IPS-15b (cell line): ENCODE data around the gene P3H1.
"Not testable (repeated sequence)": the region's sequence is repeated elsewhere in the genome, so short reads cannot be mapped to it uniquely, and the experiment has no call there.

Experiments used
- H3K27me3 ChIP-seq: one replicate; pipeline ENCODE4 v1.6.1; 2013; ENCODE audit warnings: low read length; ENCODE audit not compliant: control insufficient read depth, insufficient read depth
- H3K36me3 ChIP-seq: one replicate; pipeline ENCODE4 v1.6.1; 2013; ENCODE audit warnings: low read length; ENCODE audit not compliant: control insufficient read depth, insufficient read depth
- H3K4me1 ChIP-seq: one replicate; pipeline ENCODE4 v1.6.1; 2013; ENCODE audit warnings: mild to moderate bottlenecking, low read length; ENCODE audit not compliant: control insufficient read depth, insufficient read depth
- H3K4me3 ChIP-seq: one replicate; pipeline ENCODE4 v1.5.1; 2013; ENCODE audit warnings: low read depth, low read length
- H3K9ac ChIP-seq: one replicate; pipeline ENCODE4 v1.6.1; 2013; ENCODE audit warnings: low read depth, mild to moderate bottlenecking, low read length
- H3K9me3 ChIP-seq: one replicate; pipeline ENCODE4 v1.6.1; 2013; ENCODE audit warnings: mild to moderate bottlenecking, low read length; ENCODE audit not compliant: control insufficient read depth, insufficient read depth

The P3H1 gene

GRCh38 chr1:42751511-42752070, 15.2 kb downstream of the P3H1 start:
- not testable (repeated sequence) for H3K4me1 ChIP-seq, H3K4me3 ChIP-seq, H3K9ac ChIP-seq, H3K27me3 ChIP-seq, H3K9me3 ChIP-seq
- peaks cover 50% of the 10 kb centered on the region for H3K36me3 ChIP-seq

- Histone ChIP-seq H3K4me3 (no peak overlapping the region), H3K27me3 (no peaks in the 10 kb centered on the region), H3K4me1 (no peaks in the 10 kb centered on the region), H3K9me3 (no peaks in the 10 kb centered on the region), H3K36me3 (peaks cover 50% of the 10 kb centered on the region), H3K9ac (no peak overlapping the region)
Measured at GRCh38 chr1:42750041-42750440, 16.8 kb downstream of the P3H1 start.

GRCh38 chr1:42748461-42749410, 18.1 kb downstream of the P3H1 start:
- Histone ChIP-seq H3K27me3 (no peaks in the 10 kb centered on the region), H3K9me3 (no peaks in the 10 kb centered on the region), H3K36me3 (peaks cover 39% of the 10 kb centered on the region), H3K4me3 (no peak overlapping the region), H3K9ac (no peak overlapping the region), H3K4me1 (no peaks in the 10 kb centered on the region)

DNA sequence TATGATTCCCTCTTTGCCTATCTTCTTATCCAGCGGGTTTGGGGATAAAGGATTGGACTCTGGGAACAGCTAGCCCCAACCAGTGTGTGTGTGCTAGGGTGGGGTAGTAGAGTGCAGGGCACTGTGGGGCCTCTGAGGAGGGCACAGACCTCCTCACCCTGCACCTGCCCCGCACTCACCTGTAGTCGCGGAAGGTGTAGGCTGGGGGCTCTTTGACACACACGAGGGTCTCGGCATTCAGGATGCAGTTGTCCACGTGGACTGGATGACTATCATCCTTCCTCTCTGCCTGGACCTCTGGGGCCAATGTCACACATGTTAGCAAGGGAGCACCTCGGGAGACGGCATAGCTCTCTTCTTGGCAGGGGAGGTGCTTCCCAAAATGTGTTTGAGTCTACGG, 18.8 kb downstream of the P3H1 start:
- H3K27me3 ChIP-seq, result no peaks in the 10 kb centered on the region
- no peaks in the 10 kb centered on the region for H3K4me1 ChIP-seq
- H3K9ac ChIP-seq, result no peak overlapping the region
- H3K36me3 ChIP-seq, result peaks cover 37% of the 10 kb centered on the region
- H3K9me3 ChIP-seq, result no peaks in the 10 kb centered on the region
- H3K4me3 ChIP-seq, result no peak overlapping the region

GRCh38 chr1:42747125-42747524, 19.7 kb downstream of the P3H1 start:
- Histone ChIP-seq H3K9ac (no peak overlapping the region), H3K36me3 (peaks cover 28% of the 10 kb centered on the region), H3K4me3 (no peak overlapping the region), H3K27me3 (no peaks in the 10 kb centered on the region), H3K4me1 (no peaks in the 10 kb centered on the region), H3K9me3 (no peaks in the 10 kb centered on the region)

DNA sequence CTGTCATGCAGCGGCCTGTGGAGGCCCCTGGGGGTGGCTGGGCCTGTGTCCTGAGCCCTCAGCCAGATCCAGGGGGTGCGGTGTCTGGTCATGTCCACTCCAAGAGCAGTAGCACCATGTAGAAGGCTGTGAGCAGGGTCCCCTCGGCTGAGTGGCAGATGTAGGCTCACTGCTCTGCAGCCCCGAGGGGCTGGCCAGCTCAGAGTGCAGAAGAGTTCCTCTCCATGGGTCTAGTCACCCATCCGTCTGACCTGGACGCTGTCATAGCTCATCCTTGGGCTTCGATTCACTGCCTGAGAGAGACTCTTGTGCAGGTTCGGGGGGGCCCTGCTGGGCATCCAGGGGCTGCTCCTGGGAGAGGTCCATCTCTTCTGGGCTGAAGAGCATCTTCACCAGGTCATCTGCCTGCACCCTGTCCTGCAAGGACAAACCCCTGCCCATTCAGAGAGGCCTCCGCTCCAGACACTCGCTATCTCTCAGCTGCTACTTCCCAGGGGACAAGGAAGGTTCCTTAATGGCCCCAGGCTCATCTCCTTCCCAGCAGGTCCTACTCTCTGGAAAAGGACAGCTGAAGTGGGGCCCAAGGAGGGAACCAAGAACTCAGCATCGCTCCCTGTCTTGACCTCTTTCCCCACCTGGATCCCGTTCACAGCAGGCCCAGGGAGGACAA, 20.3 kb downstream of the P3H1 start:
- Histone ChIP-seq H3K9ac (no peak overlapping the region), H3K4me1 (no peaks in the 10 kb centered on the region), H3K4me3 (no peak overlapping the region), H3K9me3 (no peaks in the 10 kb centered on the region), H3K36me3 (peaks cover 23% of the 10 kb centered on the region), H3K27me3 (no peaks in the 10 kb centered on the region)

GRCh38 chr1:42745851-42746250, 21.0 kb downstream of the P3H1 start:
- Histone ChIP-seq H3K27me3 (no peaks in the 10 kb centered on the region), H3K36me3 (peaks cover 21% of the 10 kb centered on the region), H3K4me3 (no peak overlapping the region), H3K9me3 (no peaks in the 10 kb centered on the region), H3K4me1 (peaks cover 4% of the 10 kb centered on the region), H3K9ac (no peak overlapping the region)

DNA sequence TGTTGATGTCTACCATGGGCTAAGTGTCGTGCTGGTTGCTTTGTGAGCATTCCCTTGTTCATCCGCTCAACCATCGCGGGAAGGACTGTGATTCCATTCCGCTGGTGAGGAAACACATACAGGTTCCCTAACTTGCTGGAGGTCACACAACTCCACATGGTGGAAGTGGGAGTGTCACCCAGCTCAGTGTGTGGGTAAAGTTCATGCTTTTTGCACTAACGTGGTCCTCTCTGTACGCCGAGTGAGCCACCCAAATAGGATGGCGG, 22.7 kb downstream of the P3H1 start:
- H3K27me3 ChIP-seq, result no peaks in the 10 kb centered on the region
- no peaks in the 10 kb centered on the region for H3K9me3 ChIP-seq
- H3K4me1 ChIP-seq, result peaks cover 15% of the 10 kb centered on the region
- H3K4me3 ChIP-seq, result no peak overlapping the region
- peaks cover 18% of the 10 kb centered on the region for H3K36me3 ChIP-seq
- H3K9ac ChIP-seq, result no peak overlapping the region

DNA sequence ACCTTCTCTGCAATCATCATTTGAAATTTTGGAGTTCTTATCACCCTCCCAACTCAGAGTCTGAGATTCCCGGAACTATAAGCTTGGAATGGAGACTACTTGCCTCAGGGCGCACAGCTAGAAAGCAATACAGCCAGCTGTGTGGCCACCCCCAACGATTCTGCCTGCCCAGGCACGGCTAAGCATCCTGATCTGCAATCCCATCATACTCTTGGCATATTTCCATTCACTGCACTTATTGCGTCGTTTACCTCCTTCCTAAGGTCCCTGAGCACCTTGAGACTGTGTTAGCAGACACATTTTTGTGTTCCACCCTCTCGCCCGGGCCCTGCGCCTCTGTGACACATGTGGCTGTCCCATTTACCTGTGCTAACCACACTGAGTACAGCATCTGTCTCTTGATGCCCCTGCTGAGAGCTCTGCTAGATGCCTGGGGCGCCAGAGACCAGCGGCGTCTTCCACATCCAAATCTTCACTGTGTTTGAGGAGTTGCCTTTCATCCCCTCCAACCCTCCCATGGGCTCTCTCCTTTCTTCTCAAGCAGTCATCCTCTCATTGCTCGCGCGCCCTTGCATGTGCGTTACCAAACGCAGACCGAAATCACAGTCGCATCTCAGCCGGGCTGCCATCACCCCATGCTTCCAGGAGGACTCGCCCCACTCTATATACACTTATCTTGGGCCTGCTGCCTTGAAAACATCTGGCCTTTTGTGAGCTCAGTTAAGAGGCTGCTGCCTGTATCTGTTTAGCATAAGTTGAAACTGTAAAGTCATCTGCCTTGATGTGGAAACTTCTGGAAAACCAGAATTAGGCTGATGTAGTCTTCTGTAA, 23.3 kb downstream of the P3H1 start:
- Histone ChIP-seq H3K9ac (no peak overlapping the region), H3K4me3 (no peak overlapping the region), H3K27me3 (no peaks in the 10 kb centered on the region), H3K36me3 (peaks cover 16% of the 10 kb centered on the region), H3K9me3 (no peaks in the 10 kb centered on the region), H3K4me1 (peaks cover 15% of the 10 kb centered on the region)

GRCh38 chr1:42742617-42743316, 24.1 kb downstream of the P3H1 start:
- no peak overlapping the region for H3K9ac ChIP-seq
- H3K36me3 ChIP-seq, result peaks cover 11% of the 10 kb centered on the region
- no peaks in the 10 kb centered on the region for H3K9me3 ChIP-seq
- peaks cover 15% of the 10 kb centered on the region for H3K4me1 ChIP-seq
- no peaks in the 10 kb centered on the region for H3K27me3 ChIP-seq
- no peak overlapping the region for H3K4me3 ChIP-seq

DNA sequence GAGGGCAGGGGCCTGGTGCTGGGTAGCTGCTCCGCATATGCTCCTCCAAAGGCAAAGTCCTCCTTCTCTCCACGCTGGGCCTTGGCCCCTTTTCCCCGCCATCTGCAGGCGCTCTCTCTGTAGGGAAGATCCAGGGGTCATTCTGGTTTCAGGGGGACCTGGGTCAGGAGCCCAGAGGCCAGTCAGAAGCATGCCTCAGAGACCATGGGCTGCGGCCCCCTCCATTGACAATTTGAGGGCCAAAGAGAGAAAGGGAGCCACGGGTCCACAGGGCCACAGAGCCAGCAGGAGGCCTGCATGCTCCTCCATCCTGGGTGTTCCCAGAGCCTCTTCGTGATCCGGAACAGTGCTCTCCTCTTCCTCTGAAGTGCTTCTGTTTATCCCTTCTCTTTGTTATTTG, 24.7 kb downstream of the P3H1 start:
- Histone ChIP-seq H3K9me3 (no peaks in the 10 kb centered on the region), H3K9ac (no peak overlapping the region), H3K36me3 (peaks cover 11% of the 10 kb centered on the region), H3K27me3 (no peaks in the 10 kb centered on the region), H3K4me3 (no peak overlapping the region), H3K4me1 (peaks cover 15% of the 10 kb centered on the region)
